Astrocyte of the spinal cord (primary cell): Measurements from ENCODE around the gene KCTD14.

Experiments used
- DNase-seq: peaks from one replicate; pipeline ENCODE4 v3.0.0; 2011; ENCODE audit warnings: low read depth, low spot score
- H3K4me3 ChIP-seq: 2 replicates; pipeline ENCODE4 v1.5.1; 2011; ENCODE audit warnings: low read depth, mild to moderate bottlenecking, low read length, moderate library complexity
- in situ Hi-C: cut with HindIII; loops from 2 replicates; pipeline ENCODE4 v1.10.0; 2017; ENCODE audit warnings: low sequenced_read_pairs
- TF ChIP-seq, protein P1 (sequence below): IDR thresholded peaks from 2 replicates; pipeline ENCODE4 v1.5.1; 2012; ENCODE audit warnings: low read depth, mild to moderate bottlenecking, low read length, inconsistent platforms

KCTD14 gene, protein sequence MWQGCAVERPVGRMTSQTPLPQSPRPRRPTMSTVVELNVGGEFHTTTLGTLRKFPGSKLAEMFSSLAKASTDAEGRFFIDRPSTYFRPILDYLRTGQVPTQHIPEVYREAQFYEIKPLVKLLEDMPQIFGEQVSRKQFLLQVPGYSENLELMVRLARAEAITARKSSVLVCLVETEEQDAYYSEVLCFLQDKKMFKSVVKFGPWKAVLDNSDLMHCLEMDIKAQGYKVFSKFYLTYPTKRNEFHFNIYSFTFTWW

DNA sequence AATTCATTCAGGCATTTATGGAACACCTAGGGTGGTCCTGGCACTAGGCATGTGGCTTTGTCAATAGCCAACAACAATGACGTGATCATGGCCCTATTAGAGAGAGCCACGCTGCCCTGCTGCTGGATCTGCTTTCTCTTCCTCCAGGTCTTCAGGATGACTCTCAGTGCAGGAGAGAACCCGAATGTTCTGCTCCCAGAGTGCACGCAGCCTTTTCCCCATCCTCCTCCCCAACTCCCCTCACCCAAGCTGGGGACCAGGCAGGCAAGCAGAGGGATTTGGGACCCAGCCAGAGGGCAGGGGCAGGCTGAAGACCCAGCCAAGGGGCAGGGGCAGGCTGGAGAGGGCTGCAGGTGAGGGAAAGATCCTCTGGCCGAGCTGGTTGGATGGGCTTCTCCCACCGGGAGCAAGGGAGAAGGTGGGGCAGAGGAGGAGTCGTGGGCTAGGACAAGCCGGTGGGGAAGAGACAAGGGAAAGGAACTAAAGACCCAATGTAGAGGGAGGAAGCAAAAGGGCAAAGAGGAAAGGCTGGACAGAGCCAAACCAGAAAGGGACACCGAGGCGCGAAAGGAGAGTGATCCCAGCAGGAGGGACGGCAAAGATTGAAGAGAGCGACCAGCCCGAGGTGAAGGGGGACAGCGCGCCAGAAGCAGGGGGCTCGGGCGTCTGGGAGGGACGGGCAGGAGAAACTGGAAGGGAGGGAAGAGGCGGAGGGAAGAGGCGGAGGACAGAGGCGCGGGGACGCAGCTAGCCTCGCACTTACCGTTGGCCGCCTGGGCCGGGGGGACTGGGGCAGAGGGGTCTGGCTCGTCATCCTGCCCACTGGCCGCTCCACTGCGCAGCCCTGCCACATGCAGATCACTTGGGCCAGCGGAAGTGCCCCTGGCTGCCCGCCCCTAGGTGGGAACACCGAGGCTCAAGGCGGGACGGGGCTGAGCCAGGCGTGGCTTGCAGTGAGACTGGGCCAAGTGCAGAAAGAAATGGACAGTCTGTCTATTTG lies at the start of gene KCTD14:
KCTD14 (minus strand) TSS at position 880 of the 1,000 bp plus-strand sequence; CDS start at position 853, 27 bp downstream.
- in situ Hi-C loops, result no loop called here
- peak within 1 kb of the TSS; percentile 51 for H3K4me3 ChIP-seq
- TF ChIP-seq, protein P1, sequence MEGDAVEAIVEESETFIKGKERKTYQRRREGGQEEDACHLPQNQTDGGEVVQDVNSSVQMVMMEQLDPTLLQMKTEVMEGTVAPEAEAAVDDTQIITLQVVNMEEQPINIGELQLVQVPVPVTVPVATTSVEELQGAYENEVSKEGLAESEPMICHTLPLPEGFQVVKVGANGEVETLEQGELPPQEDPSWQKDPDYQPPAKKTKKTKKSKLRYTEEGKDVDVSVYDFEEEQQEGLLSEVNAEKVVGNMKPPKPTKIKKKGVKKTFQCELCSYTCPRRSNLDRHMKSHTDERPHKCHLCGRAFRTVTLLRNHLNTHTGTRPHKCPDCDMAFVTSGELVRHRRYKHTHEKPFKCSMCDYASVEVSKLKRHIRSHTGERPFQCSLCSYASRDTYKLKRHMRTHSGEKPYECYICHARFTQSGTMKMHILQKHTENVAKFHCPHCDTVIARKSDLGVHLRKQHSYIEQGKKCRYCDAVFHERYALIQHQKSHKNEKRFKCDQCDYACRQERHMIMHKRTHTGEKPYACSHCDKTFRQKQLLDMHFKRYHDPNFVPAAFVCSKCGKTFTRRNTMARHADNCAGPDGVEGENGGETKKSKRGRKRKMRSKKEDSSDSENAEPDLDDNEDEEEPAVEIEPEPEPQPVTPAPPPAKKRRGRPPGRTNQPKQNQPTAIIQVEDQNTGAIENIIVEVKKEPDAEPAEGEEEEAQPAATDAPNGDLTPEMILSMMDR, result no peak
- DNase-seq, result no peak

DNA sequence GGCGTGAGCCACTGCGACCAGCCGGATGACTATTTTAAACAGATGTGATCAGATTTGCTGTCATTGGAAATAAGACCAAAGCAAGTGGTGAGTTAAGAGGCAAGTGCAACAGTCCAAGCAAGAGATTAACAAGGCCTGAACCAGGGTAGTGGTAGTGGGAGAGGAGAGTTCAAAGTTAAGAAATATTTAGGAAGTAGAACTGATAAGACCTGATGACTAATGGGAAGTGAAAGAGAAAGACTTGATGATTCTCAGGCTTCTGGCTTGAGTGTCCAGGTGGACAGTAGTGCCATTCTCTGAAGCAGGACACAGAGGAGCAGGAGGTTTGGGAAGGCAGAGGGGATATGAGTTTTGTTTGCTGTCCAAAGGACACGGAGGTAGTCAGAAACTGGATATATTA lies 49.4 kb upstream of the KCTD14 start:
- TF ChIP-seq, protein P1, result no peak
- no peak for DNase-seq
- in situ Hi-C loops, result no loop called here
- no peak overlapping the region for H3K4me3 ChIP-seq

DNA sequence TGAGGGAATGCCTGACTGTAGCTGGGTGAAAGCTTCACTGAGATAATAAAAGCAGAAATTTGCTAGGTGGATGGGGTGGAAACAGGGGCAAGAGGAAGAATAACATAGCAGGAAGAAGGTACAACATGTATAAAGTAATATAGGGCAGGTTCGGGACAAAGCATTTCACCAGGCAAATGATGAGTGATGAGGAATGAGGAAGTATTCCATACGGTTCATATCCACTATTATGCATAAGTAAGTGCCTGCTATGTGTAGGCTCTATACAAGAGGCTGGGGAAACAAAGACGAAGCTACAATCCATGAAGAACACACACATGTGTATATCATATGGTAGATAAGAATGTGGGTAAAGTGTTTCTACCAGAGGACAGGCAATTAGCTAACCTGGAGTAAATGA lies 48.6 kb upstream of the KCTD14 start:
- in situ Hi-C loops, result no loop called here
- DNase-seq, result no peak
- TF ChIP-seq, protein P1, result no peak
- no peak overlapping the region for H3K4me3 ChIP-seq

DNA sequence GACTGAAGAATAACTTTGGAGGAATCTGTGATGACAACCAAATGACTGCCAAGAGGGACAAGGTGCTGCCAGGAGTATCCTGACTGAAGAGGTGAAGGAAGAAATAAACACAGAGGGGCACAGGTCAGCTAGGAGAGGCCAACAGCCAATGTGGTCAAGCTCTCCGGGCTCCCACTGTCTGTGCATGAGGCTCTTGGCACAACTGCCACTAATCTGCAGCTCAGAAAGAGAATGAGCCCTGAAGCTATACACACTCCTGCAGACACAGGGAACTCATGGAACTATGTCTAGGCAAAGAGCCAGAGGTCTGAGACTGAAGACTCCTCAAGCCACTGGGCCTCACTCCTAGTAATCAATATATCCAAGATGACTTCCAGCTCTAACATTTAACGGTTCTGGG lies 47.5 kb upstream of the KCTD14 start:
- H3K4me3 ChIP-seq, result no peak overlapping the region
- no peak for DNase-seq
- in situ Hi-C loops, result no loop called here
- TF ChIP-seq, protein P1, result no peak

DNA sequence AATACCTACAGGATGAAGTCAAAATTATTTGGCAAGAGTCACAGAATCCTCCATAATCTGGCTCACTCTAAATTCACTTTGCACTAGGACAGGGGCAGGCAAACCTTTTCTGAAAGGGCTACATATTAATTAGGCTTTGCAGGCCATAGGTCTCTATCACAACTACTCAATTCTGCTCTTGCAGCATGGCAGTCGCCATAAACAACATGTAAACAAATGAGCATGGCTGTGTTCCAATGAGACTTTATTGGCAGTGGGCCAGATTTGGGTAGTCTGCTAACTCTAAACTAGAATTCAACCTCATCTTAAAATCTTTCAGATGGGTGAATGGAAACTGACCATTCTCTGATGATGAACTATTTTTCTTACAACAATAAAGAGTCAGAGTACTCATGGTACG lies 46.4 kb upstream of the KCTD14 start:
- no peak overlapping the region for H3K4me3 ChIP-seq
- TF ChIP-seq, protein P1, result no peak
- no peak for DNase-seq
- in situ Hi-C loops, result no loop called here

DNA sequence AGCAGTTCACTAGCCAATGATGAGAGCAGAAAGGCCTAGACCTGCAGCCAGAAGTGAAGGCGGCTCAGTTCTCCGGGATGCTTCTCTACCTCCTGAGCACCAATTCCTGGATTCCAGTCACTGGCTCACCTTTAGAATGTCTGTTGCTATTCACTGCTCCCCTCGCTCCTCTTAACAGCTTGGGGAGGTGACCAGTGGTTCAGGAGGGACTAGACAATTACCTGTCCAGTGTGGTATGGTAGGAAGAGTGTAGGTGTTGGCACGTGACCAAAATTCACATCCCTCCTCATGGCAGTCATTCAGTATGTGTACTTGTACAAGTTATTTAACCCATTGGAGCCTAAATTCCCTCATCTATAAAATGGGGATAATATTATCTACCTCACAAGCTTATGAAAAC lies 44.6 kb upstream of the KCTD14 start:
- in situ Hi-C loops, result no loop called here
- no peak overlapping the region for H3K4me3 ChIP-seq
- TF ChIP-seq, protein P1, result no peak
- DNase-seq, result no peak
